Measurements from ENCODE around the gene HNRNPUL1.
A peak's percentile ranks its signal among the peaks of the same experiment; 100 is the strongest.

DNA sequence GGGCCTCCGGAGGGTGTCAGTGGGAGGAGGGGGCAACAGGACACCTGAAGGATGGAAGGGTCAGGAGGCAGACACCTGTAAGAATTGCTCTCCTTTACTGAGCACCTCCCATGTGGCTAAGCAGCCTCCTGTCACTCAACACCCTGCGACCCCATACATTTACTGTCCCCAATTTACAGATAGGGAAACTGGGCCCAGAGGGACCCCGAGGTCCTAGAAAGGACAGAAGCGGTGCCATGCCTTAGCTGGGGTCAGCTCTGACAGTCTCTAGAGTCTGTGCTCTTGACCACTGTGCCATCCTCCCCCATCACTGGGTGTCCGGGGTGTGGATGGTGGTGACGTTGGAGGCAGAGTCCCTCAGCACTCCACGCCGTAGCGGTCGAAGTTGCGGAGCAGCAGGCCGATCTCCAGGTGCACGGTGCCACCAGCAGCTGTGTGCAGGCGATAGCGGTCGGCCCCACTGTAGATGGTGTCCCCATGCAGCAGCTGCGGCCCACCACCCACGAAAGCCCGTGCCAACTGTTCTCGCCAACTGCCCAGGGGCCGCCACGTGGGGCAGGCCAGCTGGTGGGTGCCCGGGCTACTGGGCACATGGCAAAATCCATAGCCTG is 90.3 kb downstream of the HNRNPUL1 start:
- TF ChIP-seq EZH2 (IDR thresholded peaks at IDR 0.05) = no peak
- TF ChIP-seq POLR2AphosphoS5 (IDR thresholded peaks at IDR 0.05; ENCODE audit: borderline replicate concordance, low read depth, low read length) = no peak
- peak; percentile 2 for TF ChIP-seq FOXP2 (optimal IDR thresholded peaks at IDR 0.05; ENCODE audit: control extremely low read depth, extremely low read length, insufficient read depth)
